A673 (cell line): ENCODE results near the gene POLE.

Source experiments
- EZH2 ChIP-seq: fragments of 200-600 bp; sonication (generic); IDR thresholded peaks from 2 replicates; pipeline ENCODE4 v1.6.1; 2017; ENCODE audit warnings: borderline replicate concordance, low read depth, mild to moderate bottlenecking, mixed read lengths, antibody characterized with exemption, low read length; ENCODE audit not compliant: poor library complexity, severe bottlenecking
- TF ChIP-seq, protein P1 (sequence below): fragments of 300-800, 200-600 bp; sonication (generic); conservative IDR thresholded peaks from 2 replicates; pipeline ENCODE4 v1.5.1; 2017; ENCODE audit warnings: low read depth, mild to moderate bottlenecking, antibody characterized with exemption, low read length, moderate library complexity, mixed read lengths

- TF ChIP-seq, protein P1, sequence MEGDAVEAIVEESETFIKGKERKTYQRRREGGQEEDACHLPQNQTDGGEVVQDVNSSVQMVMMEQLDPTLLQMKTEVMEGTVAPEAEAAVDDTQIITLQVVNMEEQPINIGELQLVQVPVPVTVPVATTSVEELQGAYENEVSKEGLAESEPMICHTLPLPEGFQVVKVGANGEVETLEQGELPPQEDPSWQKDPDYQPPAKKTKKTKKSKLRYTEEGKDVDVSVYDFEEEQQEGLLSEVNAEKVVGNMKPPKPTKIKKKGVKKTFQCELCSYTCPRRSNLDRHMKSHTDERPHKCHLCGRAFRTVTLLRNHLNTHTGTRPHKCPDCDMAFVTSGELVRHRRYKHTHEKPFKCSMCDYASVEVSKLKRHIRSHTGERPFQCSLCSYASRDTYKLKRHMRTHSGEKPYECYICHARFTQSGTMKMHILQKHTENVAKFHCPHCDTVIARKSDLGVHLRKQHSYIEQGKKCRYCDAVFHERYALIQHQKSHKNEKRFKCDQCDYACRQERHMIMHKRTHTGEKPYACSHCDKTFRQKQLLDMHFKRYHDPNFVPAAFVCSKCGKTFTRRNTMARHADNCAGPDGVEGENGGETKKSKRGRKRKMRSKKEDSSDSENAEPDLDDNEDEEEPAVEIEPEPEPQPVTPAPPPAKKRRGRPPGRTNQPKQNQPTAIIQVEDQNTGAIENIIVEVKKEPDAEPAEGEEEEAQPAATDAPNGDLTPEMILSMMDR = no peak
- TF ChIP-seq EZH2 = no peak
Observed at GRCh38 chr12:132724506-132725241, 37.5 kb upstream of the POLE start.
